ENCODE data around the gene EPS8L1. TPM values are rescaled to one million over a fixed set of nuclear protein-coding genes. Genes with fewer than 3 reads are reported as not detected.

The EPS8L1 gene
- total RNA-seq, 1 donor from 2014 or later: 180 TPM

DNA sequence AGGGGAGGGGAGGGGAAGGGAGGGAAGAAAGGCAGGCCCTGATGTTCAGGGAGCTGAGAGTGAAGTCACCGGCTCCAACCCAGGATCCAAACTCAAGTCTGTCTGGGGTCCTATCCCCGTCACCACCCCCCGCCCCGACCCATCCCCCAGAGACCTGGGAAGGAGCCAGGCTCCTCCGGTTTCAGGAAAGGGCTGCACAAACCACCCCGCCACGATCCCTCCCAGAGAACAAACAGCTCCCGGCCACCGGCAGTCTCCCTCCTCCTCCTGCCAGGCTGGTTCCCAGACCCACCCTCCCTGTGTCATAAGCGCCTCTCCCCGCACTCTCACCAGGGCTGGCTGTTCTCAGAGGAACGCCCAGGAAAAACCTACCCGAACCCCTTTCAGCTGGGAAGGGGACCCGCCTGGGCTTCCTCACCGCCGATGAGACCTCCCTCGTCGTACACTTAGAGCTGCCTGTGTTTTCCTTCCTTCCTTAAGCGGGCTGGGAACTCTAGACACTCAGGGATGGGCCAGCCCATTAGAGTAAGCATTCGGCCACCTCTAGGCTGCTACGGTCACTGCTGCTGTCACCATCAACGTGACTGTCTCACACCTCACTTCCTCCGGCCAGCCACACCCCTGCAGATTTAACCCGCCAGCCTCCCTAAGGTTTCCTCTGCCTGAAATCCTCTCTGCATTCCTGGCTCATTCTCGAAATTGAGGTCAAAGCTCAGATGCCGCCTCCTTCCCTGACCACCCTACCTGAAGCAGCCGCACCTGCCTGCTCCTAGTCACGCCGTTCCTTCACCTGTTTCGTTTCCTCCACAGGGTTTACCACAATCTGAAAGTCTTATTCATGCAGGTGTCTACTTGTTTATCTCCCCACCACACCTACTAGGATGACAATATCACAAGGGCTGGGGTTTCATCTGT is 6.5 kb upstream of the EPS8L1 start:
- intact Hi-C loops (cut with DNase I): no loop called here
- no peak for DNase-seq (ENCODE audit: extremely low spot score in 2 of 2)
- no peaks in the 10 kb centered on the region for H3K27me3 ChIP-seq
- TF ChIP-seq, protein P1, sequence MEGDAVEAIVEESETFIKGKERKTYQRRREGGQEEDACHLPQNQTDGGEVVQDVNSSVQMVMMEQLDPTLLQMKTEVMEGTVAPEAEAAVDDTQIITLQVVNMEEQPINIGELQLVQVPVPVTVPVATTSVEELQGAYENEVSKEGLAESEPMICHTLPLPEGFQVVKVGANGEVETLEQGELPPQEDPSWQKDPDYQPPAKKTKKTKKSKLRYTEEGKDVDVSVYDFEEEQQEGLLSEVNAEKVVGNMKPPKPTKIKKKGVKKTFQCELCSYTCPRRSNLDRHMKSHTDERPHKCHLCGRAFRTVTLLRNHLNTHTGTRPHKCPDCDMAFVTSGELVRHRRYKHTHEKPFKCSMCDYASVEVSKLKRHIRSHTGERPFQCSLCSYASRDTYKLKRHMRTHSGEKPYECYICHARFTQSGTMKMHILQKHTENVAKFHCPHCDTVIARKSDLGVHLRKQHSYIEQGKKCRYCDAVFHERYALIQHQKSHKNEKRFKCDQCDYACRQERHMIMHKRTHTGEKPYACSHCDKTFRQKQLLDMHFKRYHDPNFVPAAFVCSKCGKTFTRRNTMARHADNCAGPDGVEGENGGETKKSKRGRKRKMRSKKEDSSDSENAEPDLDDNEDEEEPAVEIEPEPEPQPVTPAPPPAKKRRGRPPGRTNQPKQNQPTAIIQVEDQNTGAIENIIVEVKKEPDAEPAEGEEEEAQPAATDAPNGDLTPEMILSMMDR (IDR thresholded peaks at IDR 0.05): no peak
- TF ChIP-seq POLR2AphosphoS5 (IDR thresholded peaks at IDR 0.05; ENCODE audit: insufficient read depth in 1 of 2, low read depth in 1 of 2) (peak in 1 of 2 donors; percentile 12), POLR2A (IDR thresholded peaks at IDR 0.05) (no peak)
- no peaks in the 10 kb centered on the region for H3K36me3 ChIP-seq
- H3K27ac ChIP-seq: peak overlapping the region; percentile 13
- H3K4me1 ChIP-seq: peaks cover 6% of the 10 kb centered on the region
- peak overlapping the region in 1 of 2 donors; percentile 16 for H3K4me3 ChIP-seq
- H3K9me3 ChIP-seq: no peaks in the 10 kb centered on the region

DNA sequence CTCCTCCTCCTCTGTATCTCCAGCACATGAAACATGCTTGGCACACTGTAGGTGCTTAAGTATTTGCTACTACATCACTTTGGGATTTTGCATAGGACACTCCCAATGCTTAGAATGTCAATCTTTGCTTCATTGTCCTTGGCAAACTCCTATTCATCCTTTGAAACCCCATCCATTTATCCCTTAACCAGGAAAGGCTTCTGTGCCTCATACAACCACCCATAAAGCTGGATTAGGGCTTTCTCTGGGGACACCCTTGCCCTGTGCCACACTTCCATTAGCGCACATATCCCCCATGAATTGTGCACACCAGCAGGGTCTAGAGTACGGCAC is 5.8 kb upstream of the EPS8L1 start:
- intact Hi-C loops (cut with DNase I): no loop called here
- H3K4me3 ChIP-seq: no peak overlapping the region
- H3K27ac ChIP-seq: peak overlapping the region; percentile 13

DNA sequence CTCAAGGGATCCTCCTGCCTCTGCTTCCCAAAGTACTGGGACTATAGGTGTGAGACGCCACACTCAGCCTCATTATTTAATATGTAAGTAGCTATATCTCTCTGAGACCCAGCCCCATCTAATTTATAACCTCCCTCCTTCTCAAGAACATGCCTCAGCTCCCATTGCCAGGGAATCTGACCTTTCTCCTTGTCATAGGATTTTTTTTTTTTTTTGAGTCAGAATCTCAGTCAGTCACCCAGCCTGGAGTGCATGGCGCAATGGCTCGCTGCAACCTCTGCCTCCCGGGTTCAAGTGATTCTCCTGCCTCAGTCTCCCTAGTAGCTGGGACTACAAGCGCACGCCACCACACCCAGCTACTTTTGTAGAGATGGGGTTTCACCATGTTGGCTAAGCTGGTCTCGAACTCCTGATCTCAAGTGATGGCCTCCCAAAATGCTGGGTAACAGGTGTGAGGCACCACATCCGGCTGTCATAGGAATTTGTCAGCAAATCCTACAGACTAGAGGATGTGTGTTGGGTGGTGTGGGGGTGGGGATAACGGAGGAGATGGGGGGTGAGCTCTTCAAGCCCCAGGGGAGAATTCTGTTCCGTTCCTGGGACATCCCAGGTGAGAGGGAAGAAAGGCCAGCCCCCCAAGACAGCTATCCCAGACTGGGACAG is 5.1 kb upstream of the EPS8L1 start:
- Histone ChIP-seq H3K36me3 (no peaks in the 10 kb centered on the region), H3K27me3 (no peaks in the 10 kb centered on the region), H3K4me1 (peaks cover 6% of the 10 kb centered on the region), H3K27ac (peak overlapping the region; percentile 13), H3K9me3 (no peaks in the 10 kb centered on the region), H3K4me3 (no peak overlapping the region)
- TF ChIP-seq POLR2AphosphoS5 (IDR thresholded peaks at IDR 0.05; ENCODE audit: insufficient read depth in 1 of 2, low read depth in 1 of 2) (no peak), POLR2A (IDR thresholded peaks at IDR 0.05) (no peak)
- TF ChIP-seq, protein P1 (IDR thresholded peaks at IDR 0.05): no peak
- no peak for DNase-seq (ENCODE audit: extremely low spot score in 2 of 2)
- intact Hi-C loops (cut with DNase I): no loop called here

More for the DNA sequence above, 5.8 kb upstream of the EPS8L1 start:
- TF ChIP-seq, protein P1 (IDR thresholded peaks at IDR 0.05): no peak
- TF ChIP-seq POLR2AphosphoS5 (IDR thresholded peaks at IDR 0.05; ENCODE audit: insufficient read depth in 1 of 2, low read depth in 1 of 2) (no peak), POLR2A (IDR thresholded peaks at IDR 0.05) (no peak)
- H3K9me3 ChIP-seq: no peaks in the 10 kb centered on the region
- no peaks in the 10 kb centered on the region for H3K27me3 ChIP-seq
- H3K36me3 ChIP-seq: no peaks in the 10 kb centered on the region
- H3K4me1 ChIP-seq: peaks cover 6% of the 10 kb centered on the region
- no peak for DNase-seq (ENCODE audit: extremely low spot score in 2 of 2)

DNA sequence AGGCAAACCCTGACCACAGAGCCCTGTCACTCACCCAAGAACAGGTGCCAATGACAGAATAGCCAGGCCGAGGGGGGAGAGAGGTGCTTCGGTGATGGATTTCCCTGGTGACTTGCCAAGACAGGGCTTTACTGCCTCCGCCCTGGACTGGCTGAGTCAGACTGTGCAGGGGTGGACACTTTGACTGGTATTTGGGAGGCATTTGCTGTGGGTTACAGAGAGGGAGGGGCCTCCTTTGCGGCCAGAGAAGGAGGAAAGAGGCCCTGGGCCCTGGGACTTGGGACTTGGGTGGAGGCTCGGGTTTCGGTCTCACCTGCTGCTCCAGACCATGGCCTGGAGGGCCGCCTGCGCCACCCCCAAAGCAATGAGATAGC is 4.6 kb upstream of the EPS8L1 start:
- Histone ChIP-seq H3K27me3 (no peaks in the 10 kb centered on the region), H3K4me3 (no peak overlapping the region), H3K27ac (no peak overlapping the region), H3K9me3 (no peaks in the 10 kb centered on the region), H3K4me1 (peaks cover 6% of the 10 kb centered on the region), H3K36me3 (no peaks in the 10 kb centered on the region)
- no peak for DNase-seq (ENCODE audit: extremely low spot score in 2 of 2)
- TF ChIP-seq POLR2AphosphoS5 (IDR thresholded peaks at IDR 0.05; ENCODE audit: insufficient read depth in 1 of 2, low read depth in 1 of 2): no peak
- no peak for TF ChIP-seq POLR2A (IDR thresholded peaks at IDR 0.05)
- TF ChIP-seq, protein P1 (IDR thresholded peaks at IDR 0.05): no peak
- intact Hi-C loops (cut with DNase I): no loop called here

DNA sequence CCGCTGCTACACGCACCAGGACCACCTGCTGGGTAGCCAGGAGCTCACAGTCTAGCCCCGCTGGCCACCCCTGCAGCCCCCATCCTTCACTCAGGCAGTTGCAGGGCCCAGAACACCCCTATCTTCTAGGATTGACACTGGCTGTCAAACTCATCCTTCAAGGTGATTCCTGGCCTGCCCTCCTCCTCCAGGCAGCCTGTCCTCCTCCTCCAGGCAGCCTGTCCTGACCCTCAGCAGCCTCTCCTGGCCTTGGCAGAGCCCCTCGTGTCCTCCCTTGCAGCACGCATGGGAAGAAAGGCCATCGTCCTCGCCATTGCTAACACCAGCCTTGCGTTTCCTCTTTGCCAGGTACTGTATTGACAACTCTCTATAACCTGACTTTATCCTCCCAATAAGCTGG is 3.8 kb upstream of the EPS8L1 start:
- Histone ChIP-seq H3K9me3 (no peaks in the 10 kb centered on the region), H3K4me1 (peaks cover 6% of the 10 kb centered on the region), H3K4me3 (no peak overlapping the region), H3K27ac (no peak overlapping the region), H3K27me3 (no peaks in the 10 kb centered on the region), H3K36me3 (no peaks in the 10 kb centered on the region)
- DNase-seq (ENCODE audit: extremely low spot score in 2 of 2): no peak
- intact Hi-C loops (cut with DNase I): no loop called here
- no peak for TF ChIP-seq POLR2AphosphoS5 (IDR thresholded peaks at IDR 0.05; ENCODE audit: insufficient read depth in 1 of 2, low read depth in 1 of 2)
- TF ChIP-seq, protein P1 (IDR thresholded peaks at IDR 0.05): no peak
- TF ChIP-seq POLR2A (IDR thresholded peaks at IDR 0.05): no peak
